NT2/D1 (cell line): ENCODE data around the gene PPIL4.

Experiments
- DNase-seq: peaks from one replicate; pipeline ENCODE4 v3.0.0-alpha.2; 2011; ENCODE audit warnings: low read depth, low spot score
- H3K27me3 ChIP-seq: 2 replicates; pipeline ENCODE4 v1.6.0; 2011; ENCODE audit warnings: mild to moderate bottlenecking; ENCODE audit not compliant: insufficient read length, insufficient read depth
- H3K36me3 ChIP-seq: 2 replicates; pipeline ENCODE4 v1.6.1; 2011; ENCODE audit warnings: mild to moderate bottlenecking, low read length, mixed read lengths; ENCODE audit not compliant: insufficient read depth, insufficient read length
- H3K4me1 ChIP-seq: 2 replicates; pipeline ENCODE4 v1.5.1; 2011; ENCODE audit not compliant: insufficient read depth, insufficient read length
- H3K4me3 ChIP-seq: 2 replicates; pipeline ENCODE4 v1.5.1; 2011; ENCODE audit warnings: low read depth; ENCODE audit not compliant: insufficient read length
- H3K9ac ChIP-seq: 2 replicates; pipeline ENCODE4 v1.6.0; 2011; ENCODE audit warnings: low read depth; ENCODE audit not compliant: insufficient read length
- H3K9me3 ChIP-seq: 2 replicates; pipeline ENCODE4 v1.5.1; 2011; ENCODE audit warnings: mild to moderate bottlenecking, low read length; ENCODE audit not compliant: insufficient read depth
- SUZ12 ChIP-seq: IDR thresholded peaks from 2 replicates; pipeline ENCODE4 v1.6.1; 2011; ENCODE audit not compliant: insufficient read length, insufficient read depth; ENCODE audit errors: extremely low read depth
- YY1 ChIP-seq: IDR thresholded peaks from 2 replicates; pipeline ENCODE4 v1.6.1; 2011; ENCODE audit not compliant: insufficient read length, insufficient read depth
- ZNF274 ChIP-seq: IDR thresholded peaks from 2 replicates; pipeline ENCODE4 v1.6.1; 2011; ENCODE audit warnings: mild to moderate bottlenecking, low read depth, low read length

The PPIL4 gene

GRCh38 chr6:149559389-149559788 is 13.5 kb upstream of the PPIL4 start:
- no peak for DNase-seq
- peaks cover 2% of the 10 kb centered on the region for H3K27me3 ChIP-seq
- H3K4me3 ChIP-seq = no peak overlapping the region
- H3K4me1 ChIP-seq = no peaks in the 10 kb centered on the region
- no peak overlapping the region for H3K9ac ChIP-seq
- no peaks in the 10 kb centered on the region for H3K9me3 ChIP-seq
- H3K36me3 ChIP-seq = no peaks in the 10 kb centered on the region
- TF ChIP-seq SUZ12 = no peak
- no peak for TF ChIP-seq YY1
- no peak for TF ChIP-seq ZNF274

- TF ChIP-seq SUZ12 (no peak), ZNF274 (no peak), YY1 (no peak)
- no peak overlapping the region for H3K9ac ChIP-seq
- no peak overlapping the region for H3K4me3 ChIP-seq
- no peaks in the 10 kb centered on the region for H3K36me3 ChIP-seq
- H3K27me3 ChIP-seq = no peaks in the 10 kb centered on the region
- H3K9me3 ChIP-seq = no peaks in the 10 kb centered on the region
- DNase-seq = no peak
- no peaks in the 10 kb centered on the region for H3K4me1 ChIP-seq
Observed at GRCh38 chr6:149558029-149558428, 12.2 kb upstream of the PPIL4 start.

GRCh38 chr6:149551920-149552319 is 6.1 kb upstream of the PPIL4 start:
- Histone ChIP-seq H3K4me1 (no peaks in the 10 kb centered on the region), H3K36me3 (no peaks in the 10 kb centered on the region), H3K9me3 (no peaks in the 10 kb centered on the region), H3K4me3 (no peak overlapping the region), H3K9ac (no peak overlapping the region), H3K27me3 (no peaks in the 10 kb centered on the region)
- no peak for DNase-seq
- TF ChIP-seq ZNF274 (no peak), SUZ12 (no peak), YY1 (no peak)

- TF ChIP-seq YY1 (no peak), SUZ12 (no peak), ZNF274 (no peak)
- no peak for DNase-seq
- no peaks in the 10 kb centered on the region for H3K9me3 ChIP-seq
- H3K27me3 ChIP-seq = no peaks in the 10 kb centered on the region
- H3K4me1 ChIP-seq = no peaks in the 10 kb centered on the region
- H3K4me3 ChIP-seq = peak overlapping the region; percentile 86
- H3K9ac ChIP-seq = peak overlapping the region; percentile 95
- H3K36me3 ChIP-seq = peaks cover 5% of the 10 kb centered on the region
Observed at GRCh38 chr6:149545258-149545753, 537 bp downstream of the PPIL4 start.

- Histone ChIP-seq H3K9ac (peak overlapping the region; percentile 95), H3K27me3 (no peaks in the 10 kb centered on the region), H3K4me3 (peak overlapping the region; percentile 86), H3K9me3 (no peaks in the 10 kb centered on the region), H3K4me1 (no peaks in the 10 kb centered on the region), H3K36me3 (peaks cover 10% of the 10 kb centered on the region)
- DNase-seq = no peak
- TF ChIP-seq ZNF274 (no peak), SUZ12 (no peak), YY1 (no peak)
Observed at GRCh38 chr6:149544646-149545257, 1.1 kb downstream of the PPIL4 start.

GRCh38 chr6:149541139-149541538 is 4.7 kb downstream of the PPIL4 start:
- H3K27me3 ChIP-seq = no peaks in the 10 kb centered on the region
- TF ChIP-seq YY1 (no peak), ZNF274 (no peak), SUZ12 (no peak)
- peaks cover 38% of the 10 kb centered on the region for H3K36me3 ChIP-seq
- H3K4me1 ChIP-seq = no peaks in the 10 kb centered on the region
- no peaks in the 10 kb centered on the region for H3K9me3 ChIP-seq
- H3K9ac ChIP-seq = no peak overlapping the region
- no peak overlapping the region for H3K4me3 ChIP-seq
- DNase-seq = no peak

- Histone ChIP-seq H3K4me3 (no peak overlapping the region), H3K27me3 (no peaks in the 10 kb centered on the region), H3K4me1 (no peaks in the 10 kb centered on the region), H3K36me3 (peaks cover 62% of the 10 kb centered on the region), H3K9ac (no peak overlapping the region), H3K9me3 (no peaks in the 10 kb centered on the region)
- no peak for DNase-seq
- TF ChIP-seq ZNF274 = no peak
- no peak for TF ChIP-seq YY1
- no peak for TF ChIP-seq SUZ12
Observed at GRCh38 chr6:149534742-149535141, 11.1 kb downstream of the PPIL4 start.
